HepG2 (cell line): ENCODE measurements around the gene C17orf58. TPM values are rescaled to one million over a fixed set of nuclear protein-coding genes. Genes with fewer than 3 reads are reported as not detected.
"Not testable (repeated sequence)": the region's sequence is repeated elsewhere in the genome, so short reads cannot be mapped to it uniquely, and the experiment has no call there.

ENCODE experiments used
- BORCS8-MEF2B ChIP-seq: sonication (generic); formaldehyde crosslinking; IDR thresholded peaks from 2 replicates; pipeline ENCODE4 v1.8.0; 2022; ENCODE audit warnings: mild to moderate bottlenecking, missing genetic modification reagents
- CBX2 ChIP-seq, 2 experiments: fragments of 200-600 bp in 1 of 2; sonication (generic); formaldehyde crosslinking in 1 of 2; IDR thresholded peaks; 2 replicates each; pipeline versions ENCODE4 v1.7.0 to v1.8.1; 2018 to 2022; ENCODE audit warnings: low read depth in 2 of 2, low read length in 1 of 2, mild to moderate bottlenecking in 1 of 2, missing genetic modification reagents in 1 of 2
- LCORL ChIP-seq, 2 experiments: fragments of 450-650 bp in 1 of 2; sonication (generic) in 1 of 2; formaldehyde crosslinking in 1 of 2; IDR thresholded peaks; 2 replicates each; pipeline versions ENCODE4 v1.5.0 to v1.6.1; 2017 to 2020; ENCODE audit warnings: antibody characterized with exemption in 1 of 2, missing genetic modification reagents in 1 of 2
- TCF12 ChIP-seq, 2 experiments: fragments of 450-650 bp in 1 of 2; sonication (generic) in 1 of 2; formaldehyde crosslinking in 1 of 2; IDR thresholded peaks; 2 replicates each; pipeline versions ENCODE4 v1.6.1 to v1.8.0; 2017 to 2022; ENCODE audit warnings: antibody characterized with exemption in 1 of 2, mild to moderate bottlenecking in 1 of 2, missing genetic modification reagents in 1 of 2, moderate library complexity in 1 of 2
- ZMYM2 ChIP-seq: sonication (generic); formaldehyde crosslinking; IDR thresholded peaks from 2 replicates; pipeline ENCODE4 v1.8.0; 2022; ENCODE audit warnings: mild to moderate bottlenecking, missing genetic modification reagents
- ZNF891 ChIP-seq: sonication (generic); formaldehyde crosslinking; IDR thresholded peaks from 2 replicates; pipeline ENCODE4 v1.5.0; 2020; ENCODE audit warnings: mild to moderate bottlenecking, missing genetic modification reagents
- polyA plus RNA-seq, 8 experiments: library from polyadenylated mRNA; depleted of rRNA in 3 of 8; stranded (reverse) in 7 of 8; unstranded in 1 of 8; fragments of >200 nt; fragmentation: Illumina TruSeq in 4 of 8; extraction: Trizol in 4 of 8; gene quantifications; 2 replicates each; pipeline versions ENCODE4 v1.2.1 to v1.2.3, GENCODE V29; 2011 to 2016; ENCODE audit warnings: low read depth in 4 of 8, missing spikeins in 1 of 8, mixed read lengths in 1 of 8; ENCODE audit not compliant: insufficient read depth in 1 of 8
- total RNA-seq, 5 experiments: library from RNA; depleted of rRNA; stranded (reverse); fragments of >200 nt; fragmentation: Illumina TruSeq; extraction: Trizol; gene quantifications; 2 replicates each; pipeline ENCODE4 v1.2.3, GENCODE V29; 2016; ENCODE audit warnings: low read depth in 1 of 5
- TF ChIP-seq, protein P1 (sequence below): sonication (generic); formaldehyde crosslinking; IDR thresholded peaks from 2 replicates; pipeline ENCODE4 v1.4.0; 2020; ENCODE audit warnings: missing genetic modification reagents
- TF ChIP-seq, protein P2 (sequence below): IDR thresholded peaks from 2 replicates; pipeline ENCODE4 v1.6.1; 2012; ENCODE audit warnings: inconsistent platforms

Gene C17orf58
- total and polyA plus RNA-seq, 2 of the 13 experiments (the other 11 are each of a cell fraction or from before 2014, with no cell fraction given), result 15.6 to 15.8 TPM

DNA sequence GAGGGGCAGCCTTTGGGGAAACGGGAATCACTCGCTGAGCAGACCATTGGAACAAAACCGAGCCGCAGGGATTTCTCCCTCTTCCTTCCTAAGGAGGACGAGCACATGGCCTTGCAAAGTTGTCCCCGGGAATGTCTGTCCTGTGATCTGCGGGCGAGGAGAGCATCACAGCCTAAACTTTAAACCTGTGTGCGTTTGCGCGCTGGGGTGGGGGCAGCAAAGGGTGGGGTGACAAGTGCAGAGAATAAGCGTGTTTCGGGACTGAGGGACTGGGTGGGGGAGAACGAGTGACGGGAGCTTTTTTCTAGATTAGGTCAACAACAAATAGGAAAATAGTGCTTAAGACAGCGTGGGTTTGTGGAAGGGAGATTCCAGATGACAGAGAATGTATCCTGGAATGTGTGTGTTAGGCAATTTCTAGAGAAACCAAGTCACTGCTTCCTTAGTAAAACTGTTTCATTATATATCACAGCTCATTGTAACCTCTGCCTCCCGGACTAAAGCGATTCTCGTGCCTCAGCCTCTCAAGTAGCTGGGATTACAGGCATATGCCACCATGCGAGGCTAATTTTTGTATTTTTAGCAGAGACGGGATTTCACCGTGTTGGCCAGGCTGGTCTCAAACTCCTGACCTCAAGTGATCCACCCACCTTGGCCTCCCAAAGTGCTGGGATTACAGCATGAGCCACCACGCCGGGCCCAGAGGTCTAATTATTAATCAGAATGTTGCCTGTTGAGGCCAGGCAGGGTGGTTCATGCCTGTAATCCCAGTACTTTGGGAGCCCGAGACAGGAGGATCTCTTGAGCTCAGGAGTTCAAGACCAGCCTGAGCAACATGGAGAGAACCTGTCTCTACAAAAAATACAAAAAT, at the start of gene C17orf58 (continued):
- TF ChIP-seq, protein P1, sequence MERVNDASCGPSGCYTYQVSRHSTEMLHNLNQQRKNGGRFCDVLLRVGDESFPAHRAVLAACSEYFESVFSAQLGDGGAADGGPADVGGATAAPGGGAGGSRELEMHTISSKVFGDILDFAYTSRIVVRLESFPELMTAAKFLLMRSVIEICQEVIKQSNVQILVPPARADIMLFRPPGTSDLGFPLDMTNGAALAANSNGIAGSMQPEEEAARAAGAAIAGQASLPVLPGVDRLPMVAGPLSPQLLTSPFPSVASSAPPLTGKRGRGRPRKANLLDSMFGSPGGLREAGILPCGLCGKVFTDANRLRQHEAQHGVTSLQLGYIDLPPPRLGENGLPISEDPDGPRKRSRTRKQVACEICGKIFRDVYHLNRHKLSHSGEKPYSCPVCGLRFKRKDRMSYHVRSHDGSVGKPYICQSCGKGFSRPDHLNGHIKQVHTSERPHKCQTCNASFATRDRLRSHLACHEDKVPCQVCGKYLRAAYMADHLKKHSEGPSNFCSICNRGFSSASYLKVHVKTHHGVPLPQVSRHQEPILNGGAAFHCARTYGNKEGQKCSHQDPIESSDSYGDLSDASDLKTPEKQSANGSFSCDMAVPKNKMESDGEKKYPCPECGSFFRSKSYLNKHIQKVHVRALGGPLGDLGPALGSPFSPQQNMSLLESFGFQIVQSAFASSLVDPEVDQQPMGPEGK (CRISPR knock-in tag), result peak; percentile 15; the same call in 1 of the 2 replicates
- TF ChIP-seq BORCS8-MEF2B (CRISPR knock-in tag), result 0 out of 2 replicates have a peak, but pooled peaks have one; percentile 48
- not testable (repeated sequence) for TF ChIP-seq TCF12 (IDR thresholded peaks at IDR 0.05); LCORL (IDR thresholded peaks at IDR 0.05); CBX2 (CRISPR knock-in tag; IDR thresholded peaks at IDR 0.05; ENCODE audit: low read depth)
- 0 out of 2 replicates have a peak, but pooled peaks have one; percentile 31 for TF ChIP-seq TCF12 (CRISPR knock-in tag; IDR thresholded peaks at IDR 0.05)
- TF ChIP-seq, protein P2, sequence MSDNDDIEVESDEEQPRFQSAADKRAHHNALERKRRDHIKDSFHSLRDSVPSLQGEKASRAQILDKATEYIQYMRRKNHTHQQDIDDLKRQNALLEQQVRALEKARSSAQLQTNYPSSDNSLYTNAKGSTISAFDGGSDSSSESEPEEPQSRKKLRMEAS, result peak; percentile 75
- TF ChIP-seq LCORL (CRISPR knock-in tag; IDR thresholded peaks at IDR 0.05), result peak; percentile 21; the same call in 1 of the 2 replicates
- peak; percentile 44; the same call in 1 of the 2 replicates for TF ChIP-seq CBX2 (IDR thresholded peaks at IDR 0.05; ENCODE audit: low read depth, low read length)
- TF ChIP-seq ZNF891 (CRISPR knock-in tag), result 0 out of 2 replicates have a peak, but pooled peaks have one; percentile 51
- TF ChIP-seq ZMYM2 (CRISPR knock-in tag), result 0 out of 2 replicates have a peak, but pooled peaks have one; percentile 53
